H9 (cell line): ENCODE measurements around the gene ANKS1B. TPM values are rescaled to one million over a fixed set of nuclear protein-coding genes. Genes with fewer than 3 reads are reported as not detected.

Experiments used
- DNase-seq: peaks from one replicate; pipeline ENCODE4 v3.0.0-alpha.2; 2017
- H2AFZ ChIP-seq: one replicate; pipeline ENCODE4 v1.6.1; 2013; ENCODE audit warnings: mild to moderate bottlenecking, low read length, control low read depth, moderate library complexity
- H2AK5ac ChIP-seq: 2 replicates; pipeline ENCODE4 v1.6.1; 2013; ENCODE audit warnings: low read length, control low read depth, mixed read lengths; ENCODE audit not compliant: insufficient read length
- H2BK120ac ChIP-seq: one replicate; pipeline ENCODE4 v1.6.1; 2013; ENCODE audit warnings: low read depth, mild to moderate bottlenecking, low read length, control low read depth, inconsistent platforms; ENCODE audit not compliant: poor library complexity, severe bottlenecking
- H2BK12ac ChIP-seq: 2 replicates; pipeline ENCODE4 v1.6.1; 2013; ENCODE audit warnings: low read length, control low read depth, mixed read lengths, low read depth; ENCODE audit not compliant: insufficient read length
- H2BK15ac ChIP-seq: 2 replicates; pipeline ENCODE4 v1.6.1; 2013; ENCODE audit warnings: low read depth, low read length, control low read depth
- H2BK20ac ChIP-seq: one replicate; pipeline ENCODE4 v1.6.1; 2013; ENCODE audit warnings: low read depth, mild to moderate bottlenecking, low read length, control low read depth, inconsistent platforms; ENCODE audit not compliant: poor library complexity, severe bottlenecking
- H2BK5ac ChIP-seq: 2 replicates; pipeline ENCODE4 v1.6.1; 2013; ENCODE audit warnings: low read length, control low read depth, mixed read lengths; ENCODE audit not compliant: insufficient read length
- H3K14ac ChIP-seq: 2 replicates; pipeline ENCODE4 v1.6.1; 2013; ENCODE audit warnings: low read length, control low read depth; ENCODE audit not compliant: insufficient read depth
- H3K18ac ChIP-seq: 2 replicates; pipeline ENCODE4 v1.6.1; 2013; ENCODE audit warnings: low read depth, mild to moderate bottlenecking, mixed read lengths, low read length, control low read depth; ENCODE audit not compliant: insufficient read length
- H3K23ac ChIP-seq: 2 replicates; pipeline ENCODE4 v1.6.1; 2013; ENCODE audit warnings: low read length, control low read depth, mixed read lengths, low read depth; ENCODE audit not compliant: insufficient read length
- H3K23me2 ChIP-seq: 2 replicates; pipeline ENCODE4 v1.6.1; 2013; ENCODE audit warnings: low read depth, mild to moderate bottlenecking, mixed read lengths, low read length, control low read depth; ENCODE audit not compliant: insufficient read length, poor library complexity, severe bottlenecking
- H3K27ac ChIP-seq: 2 replicates; pipeline ENCODE4 v1.5.1; 2013; ENCODE audit warnings: low read length, control low read depth, mixed read lengths, low read depth; ENCODE audit not compliant: insufficient read length
- H3K27me3 ChIP-seq: 2 replicates; pipeline ENCODE4 v1.6.1; 2013; ENCODE audit warnings: low read length, control low read depth, inconsistent platforms; ENCODE audit not compliant: insufficient read depth
- H3K4ac ChIP-seq: 2 replicates; pipeline ENCODE4 v1.6.1; 2013; ENCODE audit warnings: low read depth, mild to moderate bottlenecking, control low read depth, inconsistent platforms, low read length, moderate library complexity
- H3K4me1 ChIP-seq: 2 replicates; pipeline ENCODE4 v1.6.1; 2013; ENCODE audit warnings: low read length, control low read depth, inconsistent platforms; ENCODE audit not compliant: insufficient read depth
- H3K4me2 ChIP-seq: 2 replicates; pipeline ENCODE4 v1.6.1; 2013; ENCODE audit warnings: low read length, control low read depth, mixed read lengths; ENCODE audit not compliant: insufficient read length, insufficient read depth
- H3K56ac ChIP-seq: 2 replicates; pipeline ENCODE4 v1.6.1; 2013; ENCODE audit warnings: low read depth, mild to moderate bottlenecking, mixed read lengths, low read length, control low read depth; ENCODE audit not compliant: insufficient read length
- H3K79me1 ChIP-seq: 2 replicates; pipeline ENCODE4 v1.6.1; 2013; ENCODE audit warnings: low read depth, mild to moderate bottlenecking, moderate library complexity, low read length, control low read depth, inconsistent platforms; ENCODE audit not compliant: insufficient read depth, poor library complexity, severe bottlenecking
- H3K79me2 ChIP-seq: 2 replicates; pipeline ENCODE4 v1.6.1; 2013; ENCODE audit warnings: low read length, control low read depth, inconsistent platforms; ENCODE audit not compliant: insufficient read depth
- H3K9ac ChIP-seq: 2 replicates; pipeline ENCODE4 v1.6.1; 2013; ENCODE audit warnings: low read length, control low read depth, mixed read lengths; ENCODE audit not compliant: insufficient read length; ENCODE audit errors: extremely low read depth
- H3K9me3 ChIP-seq: one replicate; pipeline ENCODE4 v1.6.1; 2013; ENCODE audit warnings: low read depth, low read length, inconsistent platforms; ENCODE audit not compliant: control insufficient read depth
- H3T11ph ChIP-seq: one replicate; pipeline ENCODE4 v1.6.1; 2013; ENCODE audit warnings: mild to moderate bottlenecking, low read length, control low read depth, inconsistent platforms
- H4K20me1 ChIP-seq: one replicate; pipeline ENCODE4 v1.6.1; 2013; ENCODE audit not compliant: control insufficient read depth, insufficient read length, insufficient read depth
- H4K5ac ChIP-seq: 2 replicates; pipeline ENCODE4 v1.6.1; 2013; ENCODE audit warnings: low read depth, mild to moderate bottlenecking, mixed read lengths, low read length, control low read depth; ENCODE audit not compliant: insufficient read length
- H4K8ac ChIP-seq: replicated peaks from 2 replicates; pipeline ENCODE4 v1.6.1; 2013; ENCODE audit warnings: low read length, control low read depth, mixed read lengths, low read depth; ENCODE audit not compliant: insufficient read length
- H4K91ac ChIP-seq: 2 replicates; pipeline ENCODE4 v1.6.1; 2013; ENCODE audit warnings: low read depth, mild to moderate bottlenecking, moderate library complexity, mixed read lengths, low read length, control low read depth; ENCODE audit not compliant: insufficient read length
- H3K27ac Mint-ChIP-seq, 3 experiments: 2 replicates in 2 of 3; 3 replicates in 1 of 3; pipeline ENCODE4 v1.8.0; 2020 to 2021; ENCODE audit warnings: mixed read lengths in 3 of 3, mild to moderate bottlenecking in 1 of 3, moderate library complexity in 1 of 3
- H3K27me3 Mint-ChIP-seq: 2 replicates; pipeline ENCODE4 v1.8.0; 2021; ENCODE audit warnings: low read depth, mild to moderate bottlenecking, moderate library complexity, mixed read lengths
- H3K36me3 Mint-ChIP-seq, 3 experiments: 2 replicates in 2 of 3; 3 replicates in 1 of 3; pipeline ENCODE4 v1.8.0; 2020 to 2021; ENCODE audit warnings: low read depth in 3 of 3, mixed read lengths in 3 of 3; ENCODE audit not compliant: insufficient read depth in 1 of 3
- H3K4me1 Mint-ChIP-seq, 2 experiments: 2 replicates each; pipeline ENCODE4 v1.8.0; 2020; ENCODE audit warnings: mixed read lengths in 2 of 2
- H3K4me3 Mint-ChIP-seq, 2 experiments: 2 replicates in 1 of 2; 3 replicates in 1 of 2; pipeline ENCODE4 v1.8.0; 2020 to 2021; ENCODE audit warnings: mild to moderate bottlenecking in 2 of 2, mixed read lengths in 2 of 2, moderate library complexity in 1 of 2
- H3K9me3 Mint-ChIP-seq, 2 experiments: 2 replicates in 1 of 2; 3 replicates in 1 of 2; pipeline ENCODE4 v1.8.0; 2020; ENCODE audit warnings: mild to moderate bottlenecking in 2 of 2, mixed read lengths in 2 of 2, moderate library complexity in 1 of 2
- WGBS: extraction: QIAGEN DNeasy Blood & Tissue Kit; methylation state at CpG from one replicate; pipeline ENCODE4 v1.1.7; 2013; ENCODE audit warnings: missing lambda C conversion rate, low lambda C conversion rate, mixed read lengths; ENCODE audit not compliant: insufficient read length; ENCODE audit errors: extremely low coverage; 5-methylcytosine and 5-hydroxymethylcytosine counted together
- total RNA-seq: library from RNA; stranded (reverse); gene quantifications from 2 replicates; pipeline ENCODE4 v1.2.1, GENCODE V29; 2021
- TF ChIP-seq, protein P1 (sequence below): fragments of 200-600 bp; sonication (generic); conservative IDR thresholded peaks from 3 replicates; pipeline ENCODE4 v1.8.0; 2021; ENCODE audit warnings: antibody characterized with exemption, mild to moderate bottlenecking

ANKS1B gene
- total RNA-seq, 1 experiment from 2014 or later = 4.1 TPM

DNA sequence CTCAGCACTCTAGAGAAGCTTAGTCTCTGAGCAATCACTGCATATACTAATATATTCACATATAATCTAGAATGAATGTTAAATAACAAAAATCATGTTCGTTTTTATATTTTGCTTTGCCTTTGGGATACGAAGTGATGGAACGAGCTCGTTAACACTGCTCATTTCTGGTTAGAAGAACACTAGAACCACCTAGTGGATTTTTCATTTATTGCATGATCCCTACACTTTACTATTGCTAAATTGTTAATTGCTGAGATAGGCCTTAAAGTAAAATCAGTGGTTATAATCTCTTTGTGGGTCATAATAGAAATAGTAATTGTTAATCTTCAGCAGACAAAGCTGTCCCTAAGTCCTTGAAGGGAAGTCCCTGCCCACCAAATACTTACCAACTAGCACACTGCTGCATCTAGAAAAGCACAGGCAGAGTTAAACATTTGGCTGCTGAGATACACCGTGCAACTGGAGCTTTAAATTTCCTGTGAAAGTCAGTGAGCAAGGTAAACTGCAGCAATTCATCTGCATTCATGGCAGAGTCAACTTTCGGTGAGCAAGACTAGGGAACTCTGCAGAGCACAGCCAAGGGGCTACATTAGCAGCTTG is 985.9 kb downstream of the ANKS1B start:
- Histone ChIP-seq H3K4me2 (no peak overlapping the region), H3K27ac (no peak overlapping the region), H3K23ac (no peak overlapping the region), H2BK12ac (no peak overlapping the region), H3K23me2 (no peaks in the 10 kb centered on the region), H3K27me3 (no peaks in the 10 kb centered on the region), H2BK5ac (no peak overlapping the region), H3K56ac (no peak overlapping the region), H3K14ac (no peak overlapping the region), H2BK20ac (no peak overlapping the region), H2BK120ac (no peak overlapping the region), H3K79me2 (no peaks in the 10 kb centered on the region), H3K4ac (no peak overlapping the region), H2BK15ac (no peak overlapping the region), H4K5ac (no peak overlapping the region), H2AFZ (no peak overlapping the region), H2AK5ac (no peak overlapping the region), H3K4me1 (no peaks in the 10 kb centered on the region), H3K9ac (no peak overlapping the region), H4K8ac (no peak overlapping the region), H3K9me3 (no peaks in the 10 kb centered on the region), H3K18ac (no peak overlapping the region), H3K79me1 (no peaks in the 10 kb centered on the region), H4K91ac (no peak overlapping the region), H4K20me1 (no peaks in the 10 kb centered on the region), H3T11ph (no peak overlapping the region)
- no peak for DNase-seq
- Mint-ChIP-seq H3K4me3 (no peak overlapping the region), H3K27ac (no peak overlapping the region), H3K4me1 (no peaks in the 10 kb centered on the region), H3K27me3 (no peaks in the 10 kb centered on the region), H3K9me3 (no peaks in the 10 kb centered on the region), H3K36me3 (no peaks in the 10 kb centered on the region)
- TF ChIP-seq, protein P1, sequence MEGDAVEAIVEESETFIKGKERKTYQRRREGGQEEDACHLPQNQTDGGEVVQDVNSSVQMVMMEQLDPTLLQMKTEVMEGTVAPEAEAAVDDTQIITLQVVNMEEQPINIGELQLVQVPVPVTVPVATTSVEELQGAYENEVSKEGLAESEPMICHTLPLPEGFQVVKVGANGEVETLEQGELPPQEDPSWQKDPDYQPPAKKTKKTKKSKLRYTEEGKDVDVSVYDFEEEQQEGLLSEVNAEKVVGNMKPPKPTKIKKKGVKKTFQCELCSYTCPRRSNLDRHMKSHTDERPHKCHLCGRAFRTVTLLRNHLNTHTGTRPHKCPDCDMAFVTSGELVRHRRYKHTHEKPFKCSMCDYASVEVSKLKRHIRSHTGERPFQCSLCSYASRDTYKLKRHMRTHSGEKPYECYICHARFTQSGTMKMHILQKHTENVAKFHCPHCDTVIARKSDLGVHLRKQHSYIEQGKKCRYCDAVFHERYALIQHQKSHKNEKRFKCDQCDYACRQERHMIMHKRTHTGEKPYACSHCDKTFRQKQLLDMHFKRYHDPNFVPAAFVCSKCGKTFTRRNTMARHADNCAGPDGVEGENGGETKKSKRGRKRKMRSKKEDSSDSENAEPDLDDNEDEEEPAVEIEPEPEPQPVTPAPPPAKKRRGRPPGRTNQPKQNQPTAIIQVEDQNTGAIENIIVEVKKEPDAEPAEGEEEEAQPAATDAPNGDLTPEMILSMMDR = peak; percentile 84
- no CpG with 5 or more reads among the region's 6 CpGs for WGBS
